NCI-H82 treated with DMSO at 0.1 percent for 48 hours (cell line): Measurements from ENCODE around the gene RAPGEF4.

Experiments
- DNase-seq: peaks from one replicate; lab custom pipeline; 2025; ENCODE audit not compliant: unreplicated experiment; lab: John Stamatoyannopoulos, UW

Gene RAPGEF4

GRCh38 chr2:172821370-172822338, 86.0 kb downstream of the RAPGEF4 start:
- DNase-seq = no peak

GRCh38 chr2:172822585-172822984, 86.9 kb downstream of the RAPGEF4 start:
- DNase-seq = no peak

GRCh38 chr2:172823261-172823850, 87.7 kb downstream of the RAPGEF4 start:
- no peak for DNase-seq

- DNase-seq = no peak
Measured at GRCh38 chr2:172826522-172826921, 90.9 kb downstream of the RAPGEF4 start.

- no peak for DNase-seq
Measured at GRCh38 chr2:172829229-172829628, 93.6 kb downstream of the RAPGEF4 start.

- no peak for DNase-seq
Measured at GRCh38 chr2:172830482-172830881, 94.8 kb downstream of the RAPGEF4 start.

GRCh38 chr2:172833898-172834297, 98.3 kb downstream of the RAPGEF4 start:
- DNase-seq = no peak

GRCh38 chr2:172834881-172835280, 99.2 kb downstream of the RAPGEF4 start:
- DNase-seq = peak; percentile 56

GRCh38 chr2:172836347-172836821, 100.7 kb downstream of the RAPGEF4 start:
- DNase-seq = no peak

- no peak for DNase-seq
Measured at GRCh38 chr2:172836827-172837226, 101.2 kb downstream of the RAPGEF4 start.

- no peak for DNase-seq
Measured at GRCh38 chr2:172839446-172839845, 103.8 kb downstream of the RAPGEF4 start.

- no peak for DNase-seq
Measured at GRCh38 chr2:172842511-172843265, 107.0 kb downstream of the RAPGEF4 start.

GRCh38 chr2:172843266-172843582, 107.6 kb downstream of the RAPGEF4 start:
- no peak for DNase-seq

- DNase-seq = no peak
Measured at GRCh38 chr2:172843902-172844715, 108.5 kb downstream of the RAPGEF4 start.

GRCh38 chr2:172845028-172845630, 109.5 kb downstream of the RAPGEF4 start:
- DNase-seq = no peak

- DNase-seq = no peak
Measured at GRCh38 chr2:172846551-172846950, 110.9 kb downstream of the RAPGEF4 start.

GRCh38 chr2:172847188-172847587, 111.5 kb downstream of the RAPGEF4 start:
- no peak for DNase-seq

GRCh38 chr2:172848519-172848918, 112.9 kb downstream of the RAPGEF4 start:
- DNase-seq = no peak

GRCh38 chr2:172849519-172850217, 114.0 kb downstream of the RAPGEF4 start:
- no peak for DNase-seq

GRCh38 chr2:172855588-172855987, 119.9 kb downstream of the RAPGEF4 start:
- DNase-seq = no peak
